K562 (cell line): ENCODE results near the gene NOS1. TPM values are rescaled to one million over a fixed set of nuclear protein-coding genes. Genes with fewer than 3 reads are reported as not detected.

Experiments
- ATAC-seq: fragments of 200-7000 bp; cut with Tn5 transposase; 3 replicates; pipeline ENCODE4 v1.9.1; 2020; ENCODE audit warnings: moderate library complexity
- BruUV-seq: library from RNA; stranded (reverse); fragments of 400-500 nt; replicated peaks from 2 replicates; lab custom pipeline; 2021; lab: Mats Ljungman, UMichigan
- CTCF ChIA-PET: fragments of 300-600 bp; formaldehyde crosslinking; extraction: SDS; loops from one replicate; lab custom pipeline; 2021; ENCODE audit warnings: low intra/inter-chr PET ratio; lab: Yijun Ruan, JAX
- POLR2A ChIA-PET: fragments of 300-600, 350-650 bp; sonication (Branson Sonifier 250); formaldehyde crosslinking; extraction: SDS; loops from one replicate; lab custom pipeline; 2021; ENCODE audit warnings: antibody characterized with exemption, inconsistent platforms; lab: Yijun Ruan, JAX
- DNase-seq, 4 experiments: peaks; one replicate each; pipeline versions ENCODE4 v3.0.0 to v3.0.0-alpha.2; 2011 to 2018; ENCODE audit warnings: low spot score in 3 of 4, mixed read lengths in 3 of 4; ENCODE audit errors: extremely low read depth in 1 of 4
- FAIRE-seq: peaks from 2 replicates; lab custom pipeline; 2011; peaks lifted over from hg19 to GRCh38; lab: Jason Lieb, UNC
- H2AFZ ChIP-seq: 2 replicates; pipeline ENCODE4 v1.6.0; 2011; ENCODE audit warnings: low read depth, low read length, control low read depth, inconsistent platforms
- H3K27ac ChIP-seq: fragments of 200-600 bp; 3 replicates; pipeline ENCODE4 v1.8.0; 2011; ENCODE audit warnings: low read depth, mild to moderate bottlenecking, control low read depth, inconsistent platforms, low read length, moderate library complexity, mixed read lengths; ENCODE audit errors: extremely low read depth
- H3K27me3 ChIP-seq, 2 experiments: fragments of 300-600 bp in 1 of 2; 2 replicates in 1 of 2; 3 replicates in 1 of 2; pipeline versions ENCODE4 v1.6.0 to v1.8.0; 2011; ENCODE audit warnings: inconsistent platforms in 2 of 2, low read length in 2 of 2, mild to moderate bottlenecking in 1 of 2, mixed read lengths in 1 of 2, moderate library complexity in 1 of 2; ENCODE audit not compliant: control insufficient read depth in 2 of 2, insufficient read depth in 2 of 2
- H3K36me3 ChIP-seq: fragments of 300-600 bp; 3 replicates; pipeline ENCODE4 v1.8.0; 2011; ENCODE audit warnings: mild to moderate bottlenecking, low read length, inconsistent platforms; ENCODE audit not compliant: control insufficient read depth, insufficient read depth
- H3K4me1 ChIP-seq, 2 experiments: fragments of 200-600 bp in 1 of 2; replicated peaks in 1 of 2; 2 replicates in 1 of 2; 3 replicates in 1 of 2; pipeline versions ENCODE4 v1.5.1 to v1.8.0; 2011; ENCODE audit warnings: inconsistent platforms in 2 of 2, low read length in 2 of 2, mild to moderate bottlenecking in 1 of 2, mixed read lengths in 1 of 2, moderate library complexity in 1 of 2; ENCODE audit not compliant: control insufficient read depth in 2 of 2, insufficient read depth in 2 of 2
- H3K4me2 ChIP-seq: 2 replicates; pipeline ENCODE4 v1.6.1; 2011; ENCODE audit warnings: low read length, control low read depth, inconsistent platforms, mixed read lengths; ENCODE audit not compliant: insufficient read depth
- H3K4me3 ChIP-seq: fragments of 200-600 bp; sonication (generic), shearing (Covaris generic); 2 replicates; pipeline ENCODE4 v1.5.1; 2016; ENCODE audit warnings: control low read depth, inconsistent platforms
- H3K79me2 ChIP-seq: fragments of 200-600 bp; 3 replicates; pipeline ENCODE4 v1.8.0; 2011; ENCODE audit warnings: low read length, inconsistent platforms; ENCODE audit not compliant: control insufficient read depth, insufficient read depth
- H3K9ac ChIP-seq, 2 experiments: 2 replicates each; pipeline versions ENCODE4 v1.6.0 to v1.6.1; 2011; ENCODE audit warnings: low read depth in 2 of 2, low read length in 2 of 2, control low read depth in 1 of 2, inconsistent platforms in 1 of 2, mild to moderate bottlenecking in 1 of 2, mixed read lengths in 1 of 2; ENCODE audit not compliant: insufficient read depth in 1 of 2
- H3K9me1 ChIP-seq: one replicate; pipeline ENCODE4 v1.6.0; 2011; ENCODE audit warnings: inconsistent platforms, mild to moderate bottlenecking, low read length, moderate library complexity; ENCODE audit not compliant: control insufficient read depth, insufficient read depth
- H3K9me3 ChIP-seq: replicated peaks from 2 replicates; pipeline ENCODE4 v1.5.1; 2011; ENCODE audit warnings: low read depth, low read length, inconsistent platforms; ENCODE audit not compliant: control insufficient read depth, insufficient read depth
- H4K20me1 ChIP-seq: replicated peaks from 2 replicates; pipeline ENCODE4 v1.6.1; 2011; ENCODE audit warnings: low read length, inconsistent platforms, mixed read lengths; ENCODE audit not compliant: control insufficient read depth, insufficient read depth
- BRF2 ChIP-seq: IDR thresholded peaks from 3 replicates; pipeline ENCODE4 v1.6.1; 2011; ENCODE audit warnings: borderline replicate concordance, mild to moderate bottlenecking; ENCODE audit not compliant: insufficient read length, insufficient read depth
- CEBPB ChIP-seq: fragments of 450-650 bp; IDR thresholded peaks from 2 replicates; pipeline ENCODE4 v1.6.1; 2016; ENCODE audit warnings: missing genetic modification characterization, missing compliant biosample characterization
- MAFG ChIP-seq: fragments of 450-650 bp; conservative IDR thresholded peaks from 2 replicates; pipeline ENCODE4 v1.6.1; 2016; ENCODE audit warnings: missing genetic modification characterization, missing compliant biosample characterization
- MYC ChIP-seq, 2 experiments: fragments of 250-450 bp in 1 of 2; sonication (Bioruptor Pico) in 1 of 2; IDR thresholded peaks; 2 replicates each; pipeline versions ENCODE4 v1.5.1 to v1.6.1; 2012 to 2021; ENCODE audit warnings: low read depth in 2 of 2, borderline replicate concordance in 1 of 2, improper control_type of control experiment in 1 of 2, low read length in 1 of 2, mild to moderate bottlenecking in 1 of 2, moderate library complexity in 1 of 2
- SAFB ChIP-seq: fragments of 200-400 bp; formaldehyde crosslinking; IDR thresholded peaks from 2 replicates; pipeline ENCODE4 v1.6.1; 2017; ENCODE audit warnings: low read depth, low read length, borderline replicate concordance
- TRIM28 ChIP-seq: fragments of 450-650 bp; IDR thresholded peaks from 2 replicates; pipeline ENCODE4 v1.6.1; 2017
- TSHZ1 ChIP-seq: fragments of 250-450 bp; sonication (Bioruptor Pico); IDR thresholded peaks from 2 replicates; pipeline ENCODE4 v1.4.0; 2020; ENCODE audit warnings: mild to moderate bottlenecking, moderate library complexity
- ZNF311 ChIP-seq: fragments of 250-450 bp; sonication (Bioruptor Pico); IDR thresholded peaks from 2 replicates; pipeline ENCODE4 v1.4.0; 2020; ENCODE audit warnings: mild to moderate bottlenecking, moderate library complexity
- ZNF316 ChIP-seq: fragments of 450-650 bp; IDR thresholded peaks from 2 replicates; pipeline ENCODE4 v1.6.1; 2016
- WGBS: fragments of 100-300 bp; shearing (Covaris generic); methylation state at CpG from one replicate; pipeline ENCODE4 v1.1.6; 2016; ENCODE audit warnings: low coverage, mixed read lengths; ENCODE audit not compliant: insufficient coverage; ENCODE audit errors: missing lambda C conversion rate; 5-methylcytosine and 5-hydroxymethylcytosine counted together
- in situ Hi-C: fragments of 300-500 bp; cut with MboI; formaldehyde crosslinking; loops from 4 replicates; pipeline ENCODE4 v1.15.0; 2018; ENCODE audit warnings: inconsistent platforms, mixed read lengths
- intact Hi-C: fragments of 100-400 bp; cut with micrococcal nuclease; formaldehyde crosslinking; loops from 2 replicates; pipeline ENCODE4 v1.14.2; 2022
- polyA plus RNA-seq, 8 experiments: library from polyadenylated mRNA; depleted of rRNA in 4 of 8; stranded (reverse) in 5 of 8; unstranded in 3 of 8; fragments of >200 nt; fragmentation: Nextera tagmentation in 2 of 8; fragmentation: Illumina TruSeq in 1 of 8; extraction: Ambion mirVana in 2 of 8; extraction: Trizol in 1 of 8; gene quantifications; 2 replicates each; pipeline versions ENCODE4 v1.2.1 to v1.2.3, GENCODE V29; 2011 to 2014; ENCODE audit warnings: inconsistent platforms in 1 of 8, missing spikeins in 1 of 8
- total RNA-seq, 7 experiments: library from RNA; depleted of rRNA in 6 of 7; stranded (reverse); fragments of >200 nt in 6 of 7; fragmentation: Illumina TruSeq in 2 of 7; extraction: Trizol in 2 of 7; gene quantifications; 2 replicates each; pipeline versions ENCODE4 v1.2.1 to v1.2.3, GENCODE V29; 2011 to 2021; ENCODE audit warnings: low replicate concordance in 1 of 7

Gene NOS1
- total and polyA plus RNA-seq, 9 of the 15 experiments (the other 6 are each of a cell fraction or from before 2014, with no cell fraction given): not detected

- Histone ChIP-seq H3K27ac (no peak overlapping the region), H2AFZ (no peak overlapping the region), H3K36me3 (no peaks in the 10 kb centered on the region), H3K27me3 (peaks cover 28 to 61% of the 10 kb centered on the region in 2 experiments), H3K9me3 (no peaks in the 10 kb centered on the region), H3K4me3 (no peak overlapping the region), H3K9me1 (peaks cover 5% of the 10 kb centered on the region), H3K79me2 (no peaks in the 10 kb centered on the region), H4K20me1 (peaks cover 10% of the 10 kb centered on the region; the same call in 1 of the 2 replicates), H3K4me2 (no peak overlapping the region), H3K4me1 (no peaks in the 10 kb centered on the region), H3K9ac (no peak overlapping the region)
- in situ Hi-C loops: loop anchor here (10.0 kb wide), 1 partner anchor 618 kb away; no protein-coding TSS in a partner anchor
- BruUV-seq: no TSS peak
- CTCF ChIA-PET: no interaction called here
- TF ChIP-seq ZNF316: peak; percentile 15; the same call in 1 of the 2 replicates
- TF ChIP-seq MAFG (tag): peak; percentile 38
- TF ChIP-seq SAFB: no peak
- ATAC-seq: no peak
- FAIRE-seq: no peak
- POLR2A ChIA-PET: no interaction called here
- no peak for DNase-seq
- WGBS: 0% methylated on average over 5 of the region's 5 CpGs
- intact Hi-C loops: loop anchor here (10.0 kb wide), 1 partner anchor 468 kb away; no protein-coding TSS in a partner anchor
Measured at GRCh38 chr12:117216686-117217085, 144.7 kb downstream of the NOS1 start.

GRCh38 chr12:117214797-117215196 is 146.6 kb downstream of the NOS1 start:
- Histone ChIP-seq H3K27ac (no peak overlapping the region), H3K9me1 (no peaks in the 10 kb centered on the region), H3K36me3 (no peaks in the 10 kb centered on the region), H3K4me3 (no peak overlapping the region), H3K79me2 (no peaks in the 10 kb centered on the region), H3K4me2 (no peak overlapping the region), H4K20me1 (peaks cover 12% of the 10 kb centered on the region; the same call in 1 of the 2 replicates), H3K9me3 (no peaks in the 10 kb centered on the region), H3K9ac (no peak overlapping the region), H3K27me3 (peaks cover 22 to 64% of the 10 kb centered on the region in 2 experiments; a peak in 4 of 5 replicates), H2AFZ (no peak overlapping the region), H3K4me1 (no peaks in the 10 kb centered on the region)
- ChIA-PET POLR2A (interaction anchor here (0.7 kb wide), 1 partner anchor 464 kb away, joined by 3 read pairs; no protein-coding TSS in a partner anchor), CTCF (interaction anchor here (0.7 kb wide), 1 partner anchor 637 kb away, joined by 4 read pairs; no protein-coding TSS in a partner anchor)
- no peak for ATAC-seq
- DNase-seq: no peak
- 0% methylated on average over 10 of the region's 10 CpGs for WGBS
- in situ Hi-C loops: loop anchor here (10.0 kb wide), 1 partner anchor 620 kb away; no protein-coding TSS in a partner anchor
- BruUV-seq: no TSS peak
- intact Hi-C loops: loop anchor here (5.0 to 10.0 kb wide), 3 partner anchors 470 to 638 kb away; no protein-coding TSS in a partner anchor
- no peak for FAIRE-seq
- TF ChIP-seq BRF2 (no peak), TRIM28 (no peak), MYC (IDR thresholded peaks at IDR 0.05; ENCODE audit: low read depth, low read length) (no peak), MYC (CRISPR knock-in tag; IDR thresholded peaks at IDR 0.05; ENCODE audit: borderline replicate concordance, low read depth) (no peak), ZNF311 (CRISPR knock-in tag) (no peak), TSHZ1 (no peak), CEBPB (tag) (no peak)
